NCI-H1436 treated with DMSO at 0.1 percent for 48 hours (cell line): Measurements from ENCODE around the gene TRDN.
"Not testable (repeated sequence)": the region's sequence is repeated elsewhere in the genome, so short reads cannot be mapped to it uniquely, and the experiment has no call there.

Source experiments
- DNase-seq: peaks from one replicate; lab custom pipeline; 2025; lab: John Stamatoyannopoulos, UW

TRDN gene

DNA sequence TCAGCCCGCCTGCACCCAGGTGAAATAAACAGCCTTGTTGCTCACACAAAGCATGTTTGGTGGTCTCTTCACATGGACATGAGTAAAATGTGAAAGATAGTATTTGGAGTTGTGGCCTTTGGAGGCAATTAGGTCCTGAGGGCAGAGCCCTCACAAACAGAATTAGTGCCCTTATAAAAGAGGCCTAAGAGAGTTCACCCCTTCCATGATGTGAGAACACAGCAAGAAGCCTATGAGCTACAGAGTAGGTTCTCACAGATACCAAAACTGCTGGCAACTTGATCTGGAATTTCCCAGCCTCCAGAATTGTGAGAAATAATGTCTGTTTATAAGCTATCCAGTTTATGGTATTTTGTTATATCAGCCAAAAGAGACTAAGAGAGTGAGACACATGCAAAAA is 74.5 kb downstream of the TRDN start:
- no peak for DNase-seq

DNA sequence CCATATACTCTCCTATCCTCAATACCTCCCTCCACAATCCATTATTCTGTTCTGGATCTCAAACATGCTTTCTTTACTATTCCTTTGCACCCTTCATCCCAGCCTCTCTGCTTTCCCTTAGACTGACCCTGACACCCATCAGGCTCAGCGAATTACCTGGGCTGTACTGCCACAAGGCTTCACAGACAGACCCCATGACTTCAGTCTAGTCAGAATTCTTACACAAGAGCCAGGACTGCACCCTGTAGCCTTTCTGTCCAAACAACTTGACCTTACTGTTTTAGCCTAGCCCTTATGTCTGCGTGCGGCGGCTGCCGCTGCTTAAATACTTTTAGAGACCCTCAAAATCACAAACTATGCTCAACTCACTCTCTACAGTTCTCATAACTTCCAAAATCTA is 76.9 kb downstream of the TRDN start:
- not testable (repeated sequence) for DNase-seq

DNA sequence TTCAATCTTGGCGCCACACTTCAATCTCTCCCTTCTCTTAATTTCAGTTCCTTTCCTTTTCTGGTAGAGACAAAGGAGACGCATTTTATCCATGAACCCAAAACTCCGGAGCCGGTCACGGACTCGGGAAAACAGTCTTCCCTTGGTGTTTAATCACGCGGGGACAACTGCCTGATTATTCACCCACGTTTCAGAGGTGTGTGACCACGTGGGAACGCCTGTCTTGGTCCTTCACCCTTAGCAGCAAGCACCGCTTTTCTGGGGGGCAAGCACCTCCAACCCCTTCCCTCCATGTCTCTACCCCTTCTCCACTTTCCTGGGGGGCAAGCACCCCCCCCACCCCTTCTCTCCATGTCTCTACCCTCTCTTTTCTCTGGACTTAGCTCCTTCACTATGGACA is 79.3 kb downstream of the TRDN start:
- not testable (repeated sequence) for DNase-seq

DNA sequence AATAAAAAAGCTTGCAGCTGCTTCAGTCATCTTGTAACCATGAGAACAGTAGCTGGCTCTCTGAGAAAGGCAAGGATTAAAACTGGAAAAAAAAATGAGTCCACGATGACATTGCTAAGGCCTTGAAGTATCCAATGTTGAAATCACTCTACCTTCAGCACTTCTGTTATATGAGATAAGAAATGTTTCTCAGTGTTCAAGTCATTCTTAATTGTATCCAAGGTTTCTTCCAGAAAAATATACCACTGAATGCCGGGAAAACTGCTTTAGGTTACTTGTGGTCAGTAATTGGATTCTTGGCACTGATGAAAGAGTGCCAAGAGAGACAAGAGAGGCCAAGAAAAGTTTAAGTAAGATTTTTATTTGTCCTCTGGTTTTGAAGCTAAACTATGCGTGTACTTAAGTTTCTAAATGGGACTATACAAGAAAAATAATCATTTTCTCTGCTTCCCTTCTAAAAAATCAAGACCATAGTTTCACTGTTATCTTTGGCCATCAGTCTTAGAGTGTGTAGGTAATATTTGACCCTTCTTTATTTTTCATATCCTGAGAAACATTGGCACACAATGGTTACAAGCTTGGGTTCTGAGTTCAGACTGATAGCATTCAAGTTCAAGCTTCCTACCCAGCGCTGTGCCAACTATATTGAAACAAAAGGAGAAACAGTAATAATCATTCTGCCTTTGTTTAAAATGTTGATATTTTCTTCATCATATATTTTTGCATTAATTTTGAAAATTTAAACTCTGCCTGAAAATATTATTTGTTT is 84.6 kb downstream of the TRDN start:
- DNase-seq, result no peak

DNA sequence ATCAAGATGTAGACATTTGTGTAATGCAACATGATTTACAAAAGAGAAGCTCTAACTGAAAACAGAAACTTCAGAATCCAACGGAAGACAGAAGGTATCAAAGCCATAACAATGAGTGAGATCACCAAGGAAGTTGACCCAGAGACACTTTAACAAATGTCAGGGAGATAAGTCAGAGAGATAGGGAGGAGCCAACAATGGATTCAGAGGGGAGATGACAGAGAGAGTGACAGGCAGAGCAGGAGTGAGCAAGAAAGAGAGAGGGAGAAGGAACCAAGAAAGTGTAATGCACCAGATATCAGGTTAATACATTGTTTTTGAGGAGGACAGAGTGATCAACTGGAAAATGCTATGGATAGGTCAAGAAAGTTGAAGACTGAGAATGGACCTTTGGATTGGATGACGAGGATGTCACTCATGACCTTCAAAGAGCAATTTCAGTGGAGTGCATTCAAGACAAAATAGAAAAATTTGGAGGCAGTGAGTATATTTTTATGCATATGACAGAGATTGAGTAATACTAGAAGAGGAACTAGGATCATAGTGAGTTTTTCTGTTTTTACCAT is 86.6 kb downstream of the TRDN start:
- DNase-seq, result no peak

DNA sequence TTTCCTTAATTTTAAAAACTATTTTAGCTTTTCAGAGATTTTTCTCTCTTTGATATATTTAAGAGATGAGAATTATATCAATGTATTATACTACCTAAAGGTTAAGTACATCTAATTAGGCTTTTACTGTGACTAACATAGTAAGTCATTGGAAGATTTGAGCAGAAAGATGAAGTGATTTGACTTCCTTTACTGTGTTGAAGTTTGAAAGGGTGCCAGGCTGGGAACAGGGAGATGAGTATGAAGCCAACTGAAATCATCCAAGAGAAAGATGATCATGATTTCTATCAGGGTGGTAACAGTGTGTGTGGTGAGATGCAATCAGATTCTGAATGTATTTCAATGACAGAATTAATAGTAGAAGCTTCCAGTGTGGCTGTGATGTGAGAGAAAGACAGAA is 87.3 kb downstream of the TRDN start:
- DNase-seq, result no peak

DNA sequence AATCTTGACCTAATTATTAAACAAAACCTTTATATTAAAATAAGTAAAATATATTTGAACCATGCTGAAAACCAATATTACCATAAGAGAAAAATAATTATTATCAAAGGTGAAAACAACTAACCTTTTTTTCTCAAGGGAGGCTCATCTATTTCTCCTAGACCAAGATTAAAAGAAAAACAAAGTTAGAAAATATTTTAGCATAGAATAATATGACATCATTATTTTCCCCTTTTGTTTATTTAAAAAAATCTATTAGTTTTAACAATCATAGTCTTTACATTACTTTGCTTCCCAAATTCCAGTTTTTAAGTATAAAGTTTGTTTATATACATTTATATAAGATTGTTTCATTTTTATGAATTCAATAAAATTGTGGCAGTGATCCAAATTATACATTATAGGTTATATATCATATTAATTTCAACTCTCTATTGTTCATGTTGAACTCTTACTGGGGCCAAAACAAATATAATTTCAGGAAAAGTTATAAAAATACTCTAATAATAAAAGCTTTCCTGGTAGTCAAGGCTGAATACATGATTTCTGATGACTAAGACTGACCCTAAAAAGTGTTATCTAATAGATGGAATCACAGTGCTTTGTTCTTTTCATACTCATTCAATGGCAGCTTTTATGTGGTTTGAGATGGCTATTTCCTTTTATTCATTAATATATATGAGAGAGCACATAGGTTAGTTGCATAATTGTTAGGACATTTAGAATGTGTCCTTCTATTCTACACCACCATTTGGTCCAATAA is 89.4 kb downstream of the TRDN start:
- DNase-seq, result no peak

DNA sequence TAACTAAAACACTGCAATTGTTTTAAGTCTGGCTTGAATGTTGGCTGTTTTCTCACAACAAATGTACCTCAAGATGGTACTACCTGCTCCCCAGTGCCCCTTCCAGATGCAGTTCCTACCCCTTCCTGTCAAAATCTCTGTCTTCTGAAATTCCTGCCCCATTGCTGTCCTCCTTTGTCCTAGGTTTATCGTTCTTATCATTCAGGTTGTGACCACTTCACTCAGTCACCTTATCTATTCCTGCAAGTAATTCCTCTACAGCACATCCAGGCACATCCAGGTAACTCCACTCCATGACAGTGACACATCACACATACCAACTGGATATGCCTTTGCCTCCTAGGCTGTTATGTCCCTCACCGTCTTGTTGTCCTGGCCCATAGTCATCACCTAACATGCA is 90.2 kb downstream of the TRDN start:
- no peak for DNase-seq

DNA sequence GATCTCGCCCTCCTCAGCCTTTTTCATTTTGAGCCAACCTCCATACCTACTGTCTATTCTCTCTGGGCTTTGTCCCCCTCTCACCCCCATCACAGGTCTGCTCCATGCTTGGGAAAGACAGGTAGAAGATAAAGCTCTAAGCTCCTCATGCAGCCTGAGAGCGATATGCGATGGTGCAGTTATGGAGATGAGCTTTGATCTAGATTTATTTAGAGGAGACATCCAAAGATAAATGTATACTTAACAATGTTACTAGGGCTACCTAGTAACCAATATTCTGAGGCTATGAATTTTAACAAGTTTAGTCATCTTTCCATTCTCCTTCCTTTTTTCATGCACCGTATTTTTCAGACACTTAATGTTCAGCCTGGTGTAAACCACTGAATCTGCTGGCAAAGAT is 95.3 kb downstream of the TRDN start:
- DNase-seq, result no peak

DNA sequence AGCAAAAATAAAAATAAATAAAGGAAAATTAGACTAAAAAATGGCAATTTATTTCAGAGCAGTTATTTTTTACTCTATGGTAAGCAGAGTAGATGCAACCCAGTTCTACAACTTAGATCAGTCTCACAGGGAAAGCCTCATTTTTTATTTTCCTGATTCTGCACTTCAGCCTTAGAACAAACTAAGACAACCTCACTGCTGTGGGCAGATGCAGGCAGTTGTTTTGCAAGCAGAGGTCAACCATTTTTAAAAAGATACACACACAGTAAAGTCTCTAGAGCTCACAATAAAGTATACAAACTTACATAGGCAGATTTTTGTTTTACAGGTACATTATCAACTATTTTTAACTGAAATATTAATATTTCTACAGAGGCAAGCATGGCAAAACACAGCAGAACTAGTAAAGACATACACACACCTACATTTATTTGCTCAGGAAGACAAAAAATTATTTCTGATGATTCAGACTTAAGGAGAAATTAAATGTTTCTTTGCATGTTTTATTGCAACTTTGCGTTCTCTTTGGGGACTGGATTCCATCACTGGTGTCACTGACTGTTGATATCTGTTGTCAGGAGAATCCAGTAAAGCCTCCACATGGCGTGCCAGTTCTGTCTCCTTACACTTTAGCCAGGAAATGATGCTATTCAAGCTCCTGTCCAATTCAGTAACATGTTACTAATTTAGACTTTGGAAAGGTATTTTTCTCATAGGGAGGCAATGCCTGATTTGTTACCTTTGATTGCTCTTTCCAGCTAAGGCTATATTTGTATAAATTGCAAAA is 102.7 kb downstream of the TRDN start:
- no peak for DNase-seq

DNA sequence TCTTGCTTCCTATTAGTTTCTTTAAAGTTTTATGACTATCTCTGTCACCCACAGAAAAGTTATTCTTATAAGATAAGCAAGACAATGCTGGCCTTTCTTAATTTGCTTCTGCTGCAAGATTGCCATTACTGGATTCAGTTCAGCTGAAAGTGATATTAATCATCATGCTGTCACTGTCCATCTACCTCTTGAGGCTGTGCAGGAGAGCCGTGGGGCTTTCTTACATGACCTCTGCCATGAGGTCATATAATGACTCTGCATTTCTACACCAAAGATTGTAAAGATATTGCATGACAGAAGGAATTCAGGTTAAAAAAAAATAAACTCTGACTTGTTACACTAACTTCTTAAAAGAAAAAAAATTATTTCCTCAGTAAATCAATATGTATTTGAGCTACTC is 106.9 kb downstream of the TRDN start:
- no peak for DNase-seq

DNA sequence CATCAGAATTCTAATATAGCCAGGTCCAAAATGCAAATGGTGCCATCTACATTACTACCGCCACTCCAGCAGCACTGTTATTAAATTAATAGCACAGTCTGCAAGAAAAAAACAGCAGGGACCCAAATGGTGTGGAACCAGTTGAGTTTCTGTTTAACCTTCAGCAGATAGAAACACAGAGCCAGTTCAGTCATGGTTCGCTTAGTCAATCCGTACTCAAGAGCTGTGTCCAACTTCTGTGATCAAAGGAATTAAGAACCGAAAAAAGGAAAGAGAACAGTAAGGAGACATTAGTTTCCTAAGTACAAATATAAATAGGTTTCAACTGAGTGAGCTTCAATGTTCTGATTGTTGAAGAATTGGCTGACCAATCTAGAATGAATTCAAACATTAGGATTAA is 107.7 kb downstream of the TRDN start:
- no peak for DNase-seq

DNA sequence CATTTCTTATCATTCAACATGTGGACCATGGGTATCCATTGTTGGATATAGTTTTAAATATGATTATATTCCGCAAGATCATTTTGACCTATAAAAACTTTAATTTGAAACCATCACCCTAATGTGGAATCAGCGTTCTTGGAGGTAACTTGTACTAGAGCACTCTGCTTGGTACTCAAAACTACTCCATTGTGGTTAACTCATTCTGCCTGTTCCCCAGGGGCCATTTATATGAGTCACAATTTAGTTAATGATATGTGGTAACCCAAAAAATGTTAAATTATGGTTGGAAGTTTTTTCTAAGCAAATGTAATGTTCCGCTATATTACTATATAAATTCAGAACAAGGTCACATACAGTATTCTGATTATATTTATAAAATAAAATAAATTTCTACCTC is 109.3 kb downstream of the TRDN start:
- DNase-seq, result no peak

DNA sequence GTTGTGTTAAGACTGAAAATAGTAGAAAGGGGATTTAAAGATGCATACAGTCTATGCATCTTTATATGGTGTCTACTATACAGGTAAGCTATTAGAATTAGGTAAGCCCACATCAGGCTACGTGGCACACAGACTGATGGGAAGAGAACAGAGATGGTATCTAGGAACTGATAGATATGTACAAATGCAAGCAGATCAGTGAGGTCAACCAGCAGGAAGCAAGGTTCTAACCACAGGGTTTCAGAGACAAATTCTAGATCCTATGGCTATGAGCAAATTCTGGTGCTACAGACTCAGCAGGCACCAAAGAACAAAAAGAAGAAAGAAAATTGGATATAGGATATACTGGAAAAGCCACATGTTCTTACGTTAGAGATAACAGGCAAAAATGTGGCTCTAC is 110.6 kb downstream of the TRDN start:
- no peak for DNase-seq

DNA sequence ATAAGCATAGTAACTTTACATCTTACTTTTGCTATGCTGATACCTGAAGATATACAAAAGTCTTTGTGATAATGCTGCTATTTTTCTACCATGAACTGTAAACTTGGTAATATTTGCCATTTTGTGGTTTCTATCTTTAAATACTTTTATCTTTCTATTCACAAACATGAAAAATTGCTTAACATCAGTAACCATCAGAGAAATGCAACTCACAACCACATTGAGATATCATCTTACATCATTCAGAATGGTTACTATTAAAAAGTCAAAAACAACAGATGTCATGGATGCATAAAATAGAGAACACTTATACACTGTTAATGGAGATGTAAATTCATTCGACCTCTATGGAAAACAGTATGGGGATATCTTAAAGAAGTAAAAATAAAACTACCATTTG is 112.0 kb downstream of the TRDN start:
- no peak for DNase-seq

DNA sequence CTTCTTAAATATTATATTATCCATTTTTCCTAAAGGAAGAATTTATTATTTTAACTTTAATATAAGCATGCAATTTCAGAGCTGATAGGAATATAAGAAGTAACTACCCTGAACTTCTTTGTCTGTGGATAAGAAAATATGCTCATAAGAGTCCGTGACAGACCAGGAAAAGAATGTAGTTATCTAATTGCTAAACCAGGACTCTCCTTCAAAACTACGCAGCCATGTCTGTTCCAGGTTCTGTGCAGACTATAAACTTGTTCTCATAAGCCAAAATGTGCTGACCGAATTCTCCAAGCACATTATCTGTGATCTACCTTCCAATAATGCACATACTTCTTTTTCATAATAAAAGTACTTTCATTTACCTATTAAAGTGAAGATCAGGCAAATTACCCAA is 116.5 kb downstream of the TRDN start:
- DNase-seq, result no peak

DNA sequence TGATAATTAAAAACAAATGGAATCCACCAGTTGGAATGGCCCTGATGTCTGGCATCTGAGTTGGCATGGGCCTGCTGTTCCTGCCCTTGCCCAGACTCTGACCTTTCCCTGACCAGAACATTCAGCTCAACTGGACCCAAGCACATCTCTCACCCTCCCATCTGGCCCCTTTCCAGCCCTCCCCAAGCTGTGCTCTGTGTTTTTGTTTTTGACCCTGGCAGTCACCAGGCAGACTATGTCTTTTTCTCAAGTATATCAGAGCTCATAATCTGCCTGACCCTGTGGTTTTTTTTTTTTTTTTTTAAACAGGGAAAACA is 117.6 kb downstream of the TRDN start:
- no peak for DNase-seq

DNA sequence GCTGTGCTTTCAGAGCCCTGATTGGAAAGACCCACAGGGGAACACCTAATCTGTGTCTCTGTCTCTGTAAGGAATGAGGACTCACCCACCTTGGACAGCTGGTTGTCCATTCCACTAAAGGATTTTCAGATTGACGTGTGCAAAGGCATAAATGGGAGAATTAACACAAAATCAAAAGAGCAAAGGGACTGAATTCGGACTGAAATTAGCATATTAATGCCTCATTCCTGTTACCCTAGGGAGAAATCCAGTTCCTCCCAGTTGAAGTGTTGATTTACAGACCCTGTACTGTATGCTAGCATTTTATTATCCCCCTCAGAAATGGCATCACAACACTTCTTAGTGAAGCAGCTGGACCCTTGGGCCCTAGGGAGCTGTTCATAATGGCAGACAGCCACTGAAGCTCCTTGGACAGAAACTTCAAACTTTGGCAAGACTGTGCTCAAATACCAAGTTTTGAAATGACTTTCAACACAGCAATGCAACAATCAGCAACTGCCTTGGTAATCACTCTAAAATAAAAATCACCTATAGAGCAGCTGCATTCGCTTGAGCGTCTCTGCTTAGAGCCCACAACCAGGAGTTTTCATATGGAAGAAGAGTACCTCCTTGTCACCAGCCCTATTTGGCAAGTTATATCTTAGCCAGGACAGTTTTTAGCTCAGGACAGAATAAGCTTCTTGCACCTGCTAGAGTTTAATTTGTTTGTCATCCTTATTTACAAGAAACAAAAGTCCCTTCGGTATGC is 118.1 kb downstream of the TRDN start:
- DNase-seq, result no peak

DNA sequence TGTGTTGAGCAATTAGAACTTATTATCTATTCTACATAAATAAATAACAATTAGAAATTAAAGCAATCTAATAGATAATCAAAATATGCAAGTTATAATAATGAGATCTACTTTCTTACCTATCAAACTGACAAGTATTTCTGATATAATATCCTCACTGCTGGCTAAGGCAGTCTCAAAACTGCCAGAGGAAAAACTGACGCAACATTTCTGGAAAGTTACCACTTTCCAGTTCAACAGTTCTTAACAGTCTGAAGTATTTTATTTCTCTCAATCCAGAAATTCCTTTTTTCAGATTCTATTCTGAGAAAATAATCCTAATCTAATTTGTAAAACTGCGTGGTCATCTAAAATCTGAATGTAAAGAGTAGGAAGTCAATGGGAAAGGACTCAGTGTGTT is 121.0 kb downstream of the TRDN start:
- no peak for DNase-seq

DNA sequence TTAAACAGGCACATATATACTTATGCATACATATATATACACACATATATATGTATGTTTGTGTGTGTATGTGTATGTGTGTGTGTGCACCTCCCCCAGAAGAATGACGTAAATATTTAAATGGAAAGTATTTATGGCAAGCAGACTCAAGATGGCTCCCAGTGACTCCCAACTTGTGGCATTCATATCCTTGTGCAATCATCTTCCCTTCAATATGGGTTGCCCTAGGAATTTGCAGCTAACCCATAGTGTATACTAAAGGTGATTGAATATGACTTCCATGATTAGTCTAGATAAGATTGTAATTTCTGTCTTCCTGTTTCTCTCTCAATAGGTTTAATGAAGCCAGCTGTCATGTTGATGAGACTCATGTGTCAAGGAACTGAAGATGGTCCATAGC is 127.6 kb downstream of the TRDN start:
- DNase-seq, result no peak

DNA sequence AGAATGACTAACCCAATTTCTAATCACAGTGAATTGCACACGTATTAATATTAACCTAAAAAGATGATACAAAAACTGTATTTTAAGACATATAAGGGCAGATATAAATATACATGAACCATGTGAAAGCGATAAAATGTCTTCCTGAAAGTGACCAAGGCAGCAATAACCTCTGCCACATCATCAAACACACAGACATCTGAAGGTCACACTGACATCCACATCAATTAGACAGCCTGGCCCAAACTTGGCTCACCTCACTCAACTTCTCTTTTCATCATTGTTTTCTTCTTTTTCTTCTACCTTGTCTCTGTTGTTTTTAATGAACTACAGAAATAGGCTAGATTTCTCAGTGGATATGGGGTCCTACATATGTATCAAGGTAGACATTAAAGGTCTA is 128.5 kb downstream of the TRDN start:
- DNase-seq, result no peak

DNA sequence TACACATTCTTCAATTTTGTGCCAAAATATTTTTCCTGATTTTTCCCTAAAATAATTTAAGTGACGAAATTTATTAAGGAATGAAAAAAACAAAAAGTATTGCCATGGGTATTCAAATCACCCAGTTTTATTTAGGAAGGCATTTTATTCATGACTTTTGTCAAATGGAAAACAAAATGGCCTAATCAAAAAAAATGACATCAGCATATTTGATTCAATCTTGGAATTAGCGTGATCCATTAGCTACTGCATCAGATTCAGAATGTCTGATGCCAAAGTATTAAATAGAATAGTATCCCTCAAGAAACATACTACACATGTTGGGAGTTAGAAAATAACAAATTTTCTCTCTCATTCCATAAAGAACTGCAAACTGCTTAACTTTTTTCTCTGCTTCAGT is 129.2 kb downstream of the TRDN start:
- DNase-seq, result no peak
